K562 (cell line): ENCODE data around the gene TCP11.

ENCODE experiments used
- CBX3 ChIP-seq, 2 experiments: IDR thresholded peaks; 1 replicate in 1 of 2; 2 replicates in 1 of 2; pipeline ENCODE4 v1.6.1; 2012; ENCODE audit warnings: inconsistent platforms in 2 of 2, low read length in 2 of 2, borderline replicate concordance in 1 of 2, control low read depth in 1 of 2
- CREB3 ChIP-seq: fragments of 450-650 bp; conservative IDR thresholded peaks from 2 replicates; pipeline ENCODE4 v1.6.1; 2016; ENCODE audit warnings: missing genetic modification characterization, low read depth, mild to moderate bottlenecking, missing compliant biosample characterization, moderate library complexity
- EP300 ChIP-seq: IDR thresholded peaks from 2 replicates; pipeline ENCODE4 v1.6.1; 2012; ENCODE audit warnings: low read length, improper control_type of control experiment
- KAT8 ChIP-seq: fragments of 450-650 bp; IDR thresholded peaks from 2 replicates; pipeline ENCODE4 v1.6.1; 2016; ENCODE audit warnings: low read depth, mild to moderate bottlenecking
- NFIC ChIP-seq: fragments of 450-650 bp; IDR thresholded peaks from 2 replicates; pipeline ENCODE4 v1.6.1; 2017; ENCODE audit warnings: mild to moderate bottlenecking, inconsistent platforms
- PKNOX1 ChIP-seq: fragments of 450-650 bp; IDR thresholded peaks from 2 replicates; pipeline ENCODE4 v1.6.1; 2016
- POLR2A ChIP-seq: fragments of 450-650 bp; conservative IDR thresholded peaks from 2 replicates; pipeline ENCODE4 v1.6.1; 2016
- SRSF7 ChIP-seq: fragments of 200-400 bp; formaldehyde crosslinking; optimal IDR thresholded peaks from 2 replicates; pipeline ENCODE3; 2017; ENCODE audit warnings: mild to moderate bottlenecking, low read depth, low read length
- TCF15 ChIP-seq: fragments of 250-450 bp; sonication (Bioruptor Pico); IDR thresholded peaks from 2 replicates; pipeline ENCODE4 v1.8.0; 2022; ENCODE audit warnings: moderate library complexity, mild to moderate bottlenecking, inconsistent platforms
- ZNF407 ChIP-seq: fragments of 450-650 bp; IDR thresholded peaks from 2 replicates; pipeline ENCODE4 v1.6.1; 2016; ENCODE audit warnings: low read depth
- ZNF518B ChIP-seq: fragments of 250-450 bp; sonication (Bioruptor Pico); IDR thresholded peaks from 2 replicates; pipeline ENCODE4 v1.5.0; 2021; ENCODE audit warnings: mild to moderate bottlenecking, moderate library complexity

GRCh38 chr6:35170166-35170565 is 29.0 kb upstream of the TCP11 start:
- TF ChIP-seq ZNF407 = no peak
- TF ChIP-seq KAT8 = no peak
- TF ChIP-seq TCF15 (CRISPR knock-in tag) = no peak
- no peak for TF ChIP-seq CREB3 (tag)
- TF ChIP-seq NFIC = no peak
- TF ChIP-seq EP300 = no peak
- no peak for TF ChIP-seq ZNF518B (CRISPR knock-in tag)
- no peak for TF ChIP-seq PKNOX1
- TF ChIP-seq POLR2A = no peak
- TF ChIP-seq SRSF7 = no peak
- no peak for TF ChIP-seq CBX3 (IDR thresholded peaks at IDR 0.05; ENCODE audit: borderline replicate concordance in 1 of 2, low read length in 2 of 2)
